GM12878 (cell line): Measurements from ENCODE around the gene PAQR5. TPM values are rescaled to one million over a fixed set of nuclear protein-coding genes. Genes with fewer than 3 reads are reported as not detected.

ENCODE experiments used
- BRCA1 ChIP-seq: IDR thresholded peaks from 2 replicates; pipeline ENCODE4 v1.6.1; 2011; ENCODE audit warnings: low read depth, low read length, improper control_type of control experiment
- DPF2 ChIP-seq: fragments of 450-650 bp; IDR thresholded peaks from 2 replicates; pipeline ENCODE4 v1.6.1; 2017; ENCODE audit warnings: mild to moderate bottlenecking
- E2F8 ChIP-seq: fragments of 450-650 bp; IDR thresholded peaks from 2 replicates; pipeline ENCODE4 v1.6.1; 2018; ENCODE audit warnings: mild to moderate bottlenecking, low read depth, moderate library complexity; ENCODE audit not compliant: partially characterized antibody
- FOS ChIP-seq: IDR thresholded peaks from 3 replicates; pipeline ENCODE4 v1.6.1; 2011; ENCODE audit warnings: borderline replicate concordance; ENCODE audit not compliant: insufficient read length; ENCODE audit errors: extremely low read depth
- GATAD2B ChIP-seq: fragments of 450-650 bp; conservative IDR thresholded peaks from 2 replicates; pipeline ENCODE4 v1.6.1; 2017; ENCODE audit warnings: low read depth, mild to moderate bottlenecking, moderate library complexity
- HSF1 ChIP-seq: fragments of 150-350 bp; IDR thresholded peaks from 2 replicates; pipeline ENCODE4 v1.6.1; 2014; ENCODE audit warnings: mild to moderate bottlenecking, low read depth, low read length
- IRF3 ChIP-seq: fragments of 450-650 bp; IDR thresholded peaks from 2 replicates; pipeline ENCODE4 v1.6.1; 2014; ENCODE audit warnings: mild to moderate bottlenecking
- IRF5 ChIP-seq: fragments of 450-650 bp; IDR thresholded peaks from 2 replicates; pipeline ENCODE4 v1.6.1; 2017; ENCODE audit warnings: borderline replicate concordance
- MEF2A ChIP-seq: IDR thresholded peaks from 2 replicates; pipeline ENCODE4 v1.6.1; 2011; ENCODE audit warnings: low read depth, mild to moderate bottlenecking, low read length, moderate library complexity; ENCODE audit not compliant: insufficient read depth
- MYC ChIP-seq: IDR thresholded peaks from 2 replicates; pipeline ENCODE4 v1.6.1; 2011; ENCODE audit warnings: mild to moderate bottlenecking, low read length, moderate library complexity, inconsistent platforms; ENCODE audit not compliant: insufficient read depth, insufficient replicate concordance, insufficient read length, severe bottlenecking
- PAX8 ChIP-seq: fragments of 450-650 bp; IDR thresholded peaks from 2 replicates; pipeline ENCODE4 v1.6.1; 2017; ENCODE audit warnings: mild to moderate bottlenecking, moderate library complexity
- RB1 ChIP-seq: fragments of 450-650 bp; formaldehyde crosslinking; IDR thresholded peaks from 2 replicates; pipeline ENCODE4 v1.6.1; 2017; ENCODE audit warnings: mild to moderate bottlenecking, borderline replicate concordance
- ZNF217 ChIP-seq: fragments of 450-650 bp; IDR thresholded peaks from 2 replicates; pipeline ENCODE4 v1.6.1; 2017; ENCODE audit warnings: antibody characterized with exemption, mild to moderate bottlenecking
- ZNF24 ChIP-seq: fragments of 450-650 bp; IDR thresholded peaks from 2 replicates; pipeline ENCODE4 v1.6.1; 2017; ENCODE audit warnings: antibody characterized with exemption, mild to moderate bottlenecking
- ZNF592 ChIP-seq: fragments of 450-650 bp; IDR thresholded peaks from 2 replicates; pipeline ENCODE4 v1.6.1; 2017; ENCODE audit warnings: mild to moderate bottlenecking, moderate library complexity
- ZZZ3 ChIP-seq: IDR thresholded peaks from 2 replicates; pipeline ENCODE4 v1.6.1; 2011; ENCODE audit warnings: low read depth; ENCODE audit not compliant: control insufficient read depth, insufficient read length
- polyA plus RNA-seq, 11 experiments: library from polyadenylated mRNA; depleted of rRNA in 4 of 11; unstranded in 6 of 11; stranded (reverse) in 5 of 11; fragments of >200 nt; fragmentation: Nextera tagmentation in 4 of 11; fragmentation: Illumina TruSeq in 1 of 11; extraction: Ambion mirVana in 4 of 11; extraction: Trizol in 1 of 11; gene quantifications; 1 replicate in 1 of 11; 2 replicates in 10 of 11; pipeline versions ENCODE4 v1.2.1 to v1.2.3, GENCODE V29; 2011 to 2016; ENCODE audit warnings: inconsistent platforms in 2 of 11, missing spikeins in 2 of 11, low read depth in 1 of 11
- total RNA-seq, 4 experiments: library from RNA; depleted of rRNA in 3 of 4; stranded (reverse); fragments of >200 nt in 3 of 4; fragmentation: Illumina TruSeq in 1 of 4; extraction: Trizol in 1 of 4; gene quantifications; 2 replicates each; pipeline versions ENCODE4 v1.2.1 to v1.2.3, GENCODE V29; 2013 to 2021

Gene PAQR5
- total and polyA plus RNA-seq, 10 of the 15 experiments (the other 5 are each of a cell fraction or from before 2014, with no cell fraction given) = 0.02 to 0.03 TPM; not detected in 8

- TF ChIP-seq ZNF592 = no peak
- TF ChIP-seq IRF5 = no peak
- no peak for TF ChIP-seq ZNF24
- no peak for TF ChIP-seq MYC
- no peak for TF ChIP-seq ZNF217
- 0 out of 2 replicates have a peak, but pooled peaks have one; percentile 65 for TF ChIP-seq GATAD2B
- TF ChIP-seq BRCA1 = no peak
- TF ChIP-seq PAX8 = no peak
- TF ChIP-seq RB1 = no peak
- no peak for TF ChIP-seq FOS
- TF ChIP-seq IRF3 = no peak
- no peak for TF ChIP-seq DPF2
- no peak for TF ChIP-seq E2F8
- TF ChIP-seq ZZZ3 = no peak
- TF ChIP-seq HSF1 = no peak
- no peak for TF ChIP-seq MEF2A
Observed at GRCh38 chr15:69413822-69414700, 115.3 kb downstream of the PAQR5 start, which contains the start of gene KIF23 (continued).
